ENCODE measurements around the gene SERPINB6.
A peak's percentile ranks its signal among the peaks of the same experiment; 100 is the strongest.
"Not testable (repeated sequence)": the region's sequence is repeated elsewhere in the genome, so short reads cannot be mapped to it uniquely, and the experiment has no call there.

The SERPINB6 gene

GRCh38 chr6:2999618-3000557 lies 28.5 kb upstream of the SERPINB6 start, which contains the start of gene NQO2:
Gene NQO2, plus strand, starts transcription at chr6:2999894. Its CDS starts 6,659 bp downstream, at chr6:3006553.
- peak; percentile 99 for DNase-seq (ENCODE audit: low spot score)

- DNase-seq (ENCODE audit: low spot score), result no peak
Observed at GRCh38 chr6:2998998-2999617, 27.7 kb upstream of the SERPINB6 start.

DNA sequence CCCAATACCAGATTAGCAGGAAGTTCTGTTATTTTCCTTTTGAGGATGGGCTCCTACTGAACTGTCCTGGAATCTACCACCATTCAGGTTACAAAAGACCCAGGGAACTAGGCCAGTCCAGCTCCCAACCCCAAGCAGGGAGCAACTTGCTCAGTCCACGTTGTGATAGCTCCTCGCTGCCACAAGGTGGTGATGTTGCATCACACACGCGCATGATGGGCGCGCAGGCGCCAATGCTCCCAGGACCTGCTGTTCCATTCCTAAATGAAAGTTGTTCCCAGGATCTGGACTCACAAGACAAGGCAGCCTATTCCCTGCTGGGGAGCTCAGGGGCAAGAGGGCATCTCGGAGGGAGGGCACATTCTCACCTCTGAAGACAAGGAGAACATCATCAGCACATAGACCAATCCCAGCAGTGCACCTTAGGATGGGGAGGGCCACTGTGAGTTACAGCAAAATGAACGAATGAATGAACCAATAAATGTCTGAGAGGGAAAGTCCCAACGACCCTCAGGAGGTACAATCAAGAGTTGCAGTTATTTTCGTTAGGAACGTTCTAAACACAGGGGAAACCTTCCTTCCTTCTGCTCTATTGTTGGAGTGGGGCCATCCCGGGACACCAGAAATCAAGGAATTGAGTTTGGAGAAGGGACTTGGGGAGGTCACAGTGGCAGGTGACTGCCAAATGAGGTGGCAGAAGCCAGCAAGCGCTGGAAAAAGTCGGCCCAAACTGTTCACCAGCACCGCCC lies 27.1 kb upstream of the SERPINB6 start:
- not testable (repeated sequence) for DNase-seq (ENCODE audit: low spot score)

DNA sequence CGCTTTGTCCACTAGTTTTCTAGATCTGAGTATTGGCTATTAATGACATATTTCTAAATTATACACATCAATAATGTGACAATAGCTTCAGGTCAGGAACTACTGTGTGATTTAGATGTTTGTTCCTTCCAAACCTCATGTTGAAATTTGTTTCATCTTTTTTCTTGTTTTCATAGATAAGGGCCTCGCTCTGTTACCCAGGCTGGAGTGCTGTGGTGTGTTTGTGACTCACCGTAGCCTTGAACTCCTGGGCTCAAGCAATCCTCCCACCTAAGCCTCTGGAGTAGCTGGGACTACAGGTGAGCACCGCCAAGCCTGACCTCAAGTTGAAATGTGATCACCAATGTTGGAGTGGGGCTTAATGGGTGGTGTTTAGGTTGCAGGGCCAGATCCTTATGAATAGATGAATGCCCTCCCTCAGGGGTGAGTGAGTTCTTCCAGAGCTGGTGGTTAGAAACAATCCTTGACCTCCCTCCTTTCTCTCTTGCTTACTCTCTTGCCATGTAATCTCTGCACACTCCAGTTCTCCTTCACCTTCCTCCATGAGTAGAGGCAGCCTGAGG lies 22.5 kb upstream of the SERPINB6 start:
- no peak for DNase-seq (ENCODE audit: low spot score)

GRCh38 chr6:2992330-2992979 lies 21.1 kb upstream of the SERPINB6 start:
- no peak for DNase-seq (ENCODE audit: low spot score)

DNA sequence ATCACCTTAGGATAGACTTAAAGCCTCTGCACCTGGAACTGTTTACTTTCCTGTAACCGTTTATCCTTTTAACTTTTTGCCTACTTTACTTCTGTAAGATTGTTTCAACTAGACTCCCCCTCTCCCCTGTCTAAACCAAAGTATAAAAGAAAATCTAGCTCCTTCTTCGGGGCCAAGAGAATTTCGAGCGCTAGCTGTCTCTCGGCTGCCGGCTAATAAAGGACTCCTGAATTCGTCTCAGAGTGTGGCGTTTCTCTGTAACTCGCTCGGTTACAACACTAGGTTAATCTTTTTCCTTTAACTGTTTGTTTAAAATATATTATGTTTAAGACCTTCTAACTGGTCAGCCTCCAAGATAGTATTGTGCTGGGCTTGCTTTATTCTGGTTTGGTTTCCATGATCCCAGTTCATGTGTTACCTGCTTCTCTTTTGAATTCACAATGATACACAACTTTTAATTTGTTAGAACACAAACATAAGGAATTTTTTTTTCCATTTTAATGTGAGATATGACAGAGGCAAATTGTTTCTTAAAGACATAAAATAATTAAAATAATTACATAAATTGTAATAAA lies 19.7 kb upstream of the SERPINB6 start:
- no peak for DNase-seq (ENCODE audit: low spot score)

GRCh38 chr6:2990248-2990931 lies 19.0 kb upstream of the SERPINB6 start:
- DNase-seq (ENCODE audit: low spot score), result no peak

- DNase-seq (ENCODE audit: low spot score), result peak; percentile 70
Observed at GRCh38 chr6:2989332-2990247, 18.2 kb upstream of the SERPINB6 start.

DNA sequence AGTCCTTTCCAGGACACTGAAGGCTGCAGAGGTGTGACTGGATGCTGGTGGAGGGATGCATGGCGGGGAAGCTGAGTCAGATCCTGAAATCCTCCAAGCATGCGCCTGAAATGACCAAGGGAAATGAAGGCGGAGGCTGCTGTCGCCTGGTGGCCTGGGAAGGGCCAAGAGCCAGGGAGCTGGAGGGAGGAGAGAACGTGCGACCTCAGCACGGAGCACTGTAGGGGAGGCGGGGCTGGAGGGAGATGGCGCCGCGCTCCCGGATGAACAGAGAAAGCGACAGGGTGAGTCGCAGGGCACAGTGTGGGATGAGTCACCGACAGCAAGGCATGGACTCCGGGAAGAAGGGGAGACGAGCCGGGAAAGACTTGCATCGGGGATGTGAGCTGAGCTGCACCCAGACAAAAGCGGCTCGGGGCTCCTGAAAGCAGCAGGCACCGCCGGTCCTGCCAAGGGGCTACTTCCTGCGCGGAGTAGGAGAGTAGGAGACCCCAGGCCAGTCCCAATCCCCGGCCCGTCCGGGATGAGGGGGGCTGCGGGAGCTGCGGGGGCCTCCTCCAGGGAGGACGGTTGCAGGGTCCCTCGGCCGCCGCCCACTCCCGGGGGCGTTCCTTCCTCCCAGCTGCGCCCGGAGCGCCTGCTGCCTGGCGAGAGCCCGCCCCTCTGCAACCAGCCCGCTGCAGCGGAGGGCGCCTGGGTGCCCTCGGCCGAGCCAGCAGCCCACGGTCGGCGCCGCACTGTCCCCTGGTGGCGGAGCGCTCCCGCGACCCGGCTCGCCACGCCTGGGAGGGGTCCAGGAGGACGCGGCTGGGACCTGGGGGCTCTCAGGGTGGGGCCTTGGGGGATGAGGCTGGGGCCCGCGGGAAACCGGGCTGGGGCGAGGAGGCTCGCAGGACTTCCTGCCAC lies 17.3 kb upstream of the SERPINB6 start:
- peak; percentile 90 for DNase-seq (ENCODE audit: low spot score)

GRCh38 chr6:2988094-2988425 lies 16.7 kb upstream of the SERPINB6 start:
- DNase-seq (ENCODE audit: low spot score), result no peak

DNA sequence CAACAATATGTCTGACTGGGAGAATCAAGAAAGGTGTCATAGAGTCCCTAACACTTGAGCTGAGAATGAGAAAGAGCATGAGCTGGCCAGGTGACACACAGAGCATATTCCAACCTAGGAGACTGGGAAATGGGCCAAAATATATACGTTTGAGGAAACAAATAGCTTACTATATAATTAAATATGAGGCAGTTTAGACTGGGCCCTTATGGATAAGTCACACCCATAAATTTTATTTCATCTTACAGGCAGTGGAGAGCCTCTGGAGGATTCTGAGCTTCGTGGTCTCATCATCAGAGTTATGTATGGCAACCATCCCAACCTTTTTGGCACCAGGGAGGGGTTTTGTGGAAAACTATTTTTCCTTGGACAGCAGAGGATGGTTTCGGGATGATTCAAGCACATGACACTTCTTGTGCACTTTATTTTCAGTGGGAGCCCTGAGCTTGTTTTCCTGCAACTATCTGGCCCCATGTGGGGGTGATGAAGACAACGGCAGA lies 15.4 kb upstream of the SERPINB6 start:
- peak; percentile 60 for DNase-seq (ENCODE audit: low spot score)

- DNase-seq (ENCODE audit: low spot score), result no peak
Observed at GRCh38 chr6:2984738-2985406, 13.5 kb upstream of the SERPINB6 start.

- DNase-seq (ENCODE audit: low spot score), result no peak
Observed at GRCh38 chr6:2982426-2983117, 11.2 kb upstream of the SERPINB6 start.

DNA sequence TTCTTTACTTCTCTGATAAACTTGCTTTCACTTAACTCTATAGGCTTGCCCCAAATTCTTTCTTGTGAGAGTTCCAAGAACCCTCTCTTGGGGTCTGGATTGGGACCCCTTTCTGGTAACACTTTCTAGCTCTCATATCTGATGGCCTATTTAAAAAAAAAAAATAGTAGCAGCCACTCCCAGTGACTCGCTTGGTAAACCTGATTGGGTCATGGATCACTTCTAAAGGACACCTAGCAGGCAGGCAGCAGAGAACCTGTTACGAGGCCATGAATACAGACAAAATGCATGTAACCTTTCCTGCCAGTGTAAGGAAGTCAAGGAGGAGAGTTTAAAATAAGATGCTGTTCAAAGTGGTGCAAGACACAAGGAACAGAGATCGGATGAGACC lies 9.1 kb upstream of the SERPINB6 start:
- DNase-seq (ENCODE audit: low spot score), result no peak

DNA sequence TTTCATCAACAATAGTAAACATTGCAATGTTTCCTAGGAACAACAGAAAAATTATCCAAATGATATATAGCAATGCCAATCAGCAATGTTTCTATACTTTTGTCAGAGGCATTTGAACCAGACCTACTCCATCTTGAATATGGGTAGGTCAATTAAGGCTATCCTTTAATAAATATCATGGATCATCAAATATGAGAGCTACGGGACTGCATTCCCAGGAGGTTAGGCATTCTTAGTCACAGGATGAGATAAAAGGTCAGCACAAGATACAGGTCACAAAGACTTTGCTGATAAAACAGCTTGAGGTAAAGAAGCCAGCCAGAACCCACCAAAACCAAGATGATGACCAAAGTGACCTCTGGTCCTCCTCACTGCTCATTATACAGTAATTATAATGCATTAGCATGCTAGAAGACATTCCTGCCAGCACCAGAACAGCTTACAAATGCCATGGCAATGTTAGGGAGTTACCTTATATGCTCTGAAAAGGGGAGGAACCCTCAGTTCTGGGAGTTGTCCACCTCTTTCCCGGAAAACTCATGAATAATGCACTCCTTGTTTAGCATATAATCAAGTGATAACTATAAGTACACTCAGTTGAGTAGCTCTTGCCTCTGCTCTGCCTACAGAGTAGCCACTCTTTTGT lies 8.6 kb upstream of the SERPINB6 start:
- no peak for DNase-seq (ENCODE audit: low spot score)

- no peak for DNase-seq (ENCODE audit: low spot score)
Observed at GRCh38 chr6:2978923-2979322, 7.6 kb upstream of the SERPINB6 start.
